ENCODE results near the gene STK39. TPM values are rescaled to one million over a fixed set of nuclear protein-coding genes. Genes with fewer than 3 reads are reported as not detected.

Gene STK39
- total RNA-seq, 1 experiment from 2014 or later, result 22.5 TPM

GRCh38 chr2:167933097-167933814 lies 314.1 kb downstream of the STK39 start:
- DNase-seq (ENCODE audit: low read depth), result no peak

- no peak for DNase-seq (ENCODE audit: low read depth)
Observed at GRCh38 chr2:167932123-167932693, 315.2 kb downstream of the STK39 start.

- no peak for DNase-seq (ENCODE audit: low read depth)
Observed at GRCh38 chr2:167929484-167929883, 317.9 kb downstream of the STK39 start.

DNA sequence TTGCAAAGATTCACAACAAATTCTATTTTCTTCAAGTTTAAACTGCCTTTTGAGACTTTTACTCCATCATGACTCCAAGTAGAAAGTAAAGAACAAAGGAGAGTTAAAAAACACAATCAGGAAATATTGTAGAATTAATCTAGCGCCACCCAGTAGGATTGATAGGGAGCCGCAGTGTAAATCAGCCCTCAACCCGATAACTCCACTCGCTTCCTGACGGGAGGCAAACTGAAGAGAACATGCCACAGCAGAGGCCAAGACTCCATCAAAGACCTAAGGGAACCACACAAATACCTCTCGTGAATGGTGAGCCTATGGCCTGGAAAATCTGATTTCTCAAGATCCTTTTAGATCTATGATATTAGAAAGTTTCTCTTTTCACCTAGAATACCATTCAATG lies 319.0 kb downstream of the STK39 start:
- DNase-seq (ENCODE audit: low read depth), result no peak

DNA sequence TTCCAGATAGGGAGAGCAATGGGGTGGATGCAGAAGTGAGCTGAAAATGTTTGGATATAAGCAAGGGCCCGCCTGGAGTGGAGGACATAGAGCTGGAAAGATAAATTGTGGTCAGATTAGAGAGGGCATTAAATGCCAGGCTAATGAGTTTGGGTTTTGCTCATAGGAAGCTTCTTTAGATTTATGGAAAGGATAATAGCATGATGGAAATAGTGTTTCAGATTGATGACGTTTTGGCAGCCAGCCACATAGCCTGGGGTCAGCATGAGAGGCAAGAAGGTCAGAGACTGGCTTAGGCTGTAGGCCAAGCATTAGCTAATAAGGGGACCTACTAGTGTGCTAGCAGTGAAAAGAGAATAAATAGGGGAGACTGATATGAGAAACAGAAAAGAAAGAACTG lies 321.6 kb downstream of the STK39 start:
- DNase-seq (ENCODE audit: low read depth), result peak; percentile 34

GRCh38 chr2:167924556-167924955 lies 322.8 kb downstream of the STK39 start:
- DNase-seq (ENCODE audit: low read depth), result no peak

DNA sequence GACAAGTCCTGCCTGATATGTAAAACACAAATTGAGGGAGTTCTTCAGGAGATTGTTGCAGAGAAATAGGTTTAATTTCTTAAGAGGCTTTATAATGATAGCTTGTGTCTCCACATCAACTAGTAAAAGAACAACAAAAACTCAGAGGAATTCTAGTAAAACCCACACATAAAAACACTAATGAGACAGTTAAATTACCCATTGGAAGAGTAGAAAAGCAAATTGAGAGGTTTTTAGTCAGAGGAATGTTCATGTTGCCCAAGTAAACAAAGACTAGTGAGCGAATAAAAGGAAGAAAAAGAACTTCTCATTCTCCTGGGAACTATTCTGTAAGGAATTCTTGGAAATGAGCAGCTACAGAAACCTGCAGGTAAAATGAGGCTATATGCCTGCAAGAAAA lies 330.6 kb downstream of the STK39 start:
- DNase-seq (ENCODE audit: low read depth), result no peak

DNA sequence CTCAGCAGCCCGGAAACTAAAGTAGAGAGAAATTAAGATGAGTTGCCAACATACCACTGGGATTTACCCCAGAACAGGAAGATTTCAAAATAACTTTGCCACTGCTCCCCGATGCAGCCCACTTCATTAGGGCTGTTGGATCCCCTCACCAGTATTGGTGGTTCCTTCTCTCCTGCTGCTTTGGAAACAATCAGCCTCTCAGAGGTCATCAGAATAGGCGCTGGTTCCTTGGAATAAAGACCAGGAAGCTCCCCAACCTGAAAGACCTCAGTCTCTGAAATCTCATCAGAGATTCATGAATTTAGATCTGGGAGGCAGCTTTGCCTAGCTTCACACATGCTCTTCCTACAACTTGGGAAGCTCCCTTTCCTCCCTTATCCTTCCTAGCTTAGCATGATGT lies 332.4 kb downstream of the STK39 start:
- no peak for DNase-seq (ENCODE audit: low read depth)

DNA sequence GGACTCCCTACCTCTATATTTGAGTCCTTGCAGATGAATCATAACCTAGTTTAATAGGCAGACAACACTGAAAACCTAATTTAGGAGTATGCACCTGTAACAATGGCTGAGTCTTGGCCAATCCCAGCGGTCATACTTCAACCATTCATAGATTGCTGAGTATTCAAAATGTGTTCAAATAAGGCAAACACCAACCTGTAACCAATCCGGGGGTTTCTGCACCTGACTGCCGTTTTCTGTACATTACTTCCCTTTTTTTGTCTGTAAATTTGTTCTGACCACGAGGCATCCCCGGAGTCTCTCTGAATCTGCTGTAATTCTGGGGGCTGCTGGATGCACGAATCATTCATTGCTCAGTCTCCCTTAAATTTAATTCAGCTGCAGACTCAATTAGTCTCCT lies 338.6 kb downstream of the STK39 start:
- no peak for DNase-seq (ENCODE audit: low read depth)

DNA sequence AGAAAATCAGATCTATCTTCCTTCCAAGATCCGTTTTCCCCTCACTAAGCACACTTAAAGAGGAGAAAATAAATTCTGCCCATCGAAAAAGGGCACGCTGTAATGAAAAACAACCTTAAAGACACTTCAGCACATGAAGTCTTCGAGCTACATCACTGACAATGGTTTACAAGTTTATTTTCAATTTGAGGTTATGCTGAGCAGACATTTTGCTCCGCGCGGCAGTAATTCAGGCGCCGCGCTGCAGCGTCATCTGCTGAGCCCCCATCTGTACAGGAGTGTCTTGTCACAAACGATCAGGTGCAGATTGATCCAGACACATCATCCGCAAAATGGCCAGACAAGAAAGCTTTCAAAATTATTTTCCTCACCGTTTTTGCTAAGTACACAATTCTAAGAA lies 341.7 kb downstream of the STK39 start:
- DNase-seq (ENCODE audit: low read depth), result no peak

Other genes with a start within 250 kb of the STK39 start
- 14.7 and 16.4 TPM in 2 replicates for gene CERS6, start 208.7 kb upstream of the STK39 start, total RNA-seq (2014; rRNA removed; shearing (Covaris generic))